ENCODE data around the gene MYH11. TPM values are rescaled to one million over a fixed set of nuclear protein-coding genes. Genes with fewer than 3 reads are reported as not detected.

Gene MYH11
- total RNA-seq, 1 donor from 2014 or later, result 21.6 TPM

DNA sequence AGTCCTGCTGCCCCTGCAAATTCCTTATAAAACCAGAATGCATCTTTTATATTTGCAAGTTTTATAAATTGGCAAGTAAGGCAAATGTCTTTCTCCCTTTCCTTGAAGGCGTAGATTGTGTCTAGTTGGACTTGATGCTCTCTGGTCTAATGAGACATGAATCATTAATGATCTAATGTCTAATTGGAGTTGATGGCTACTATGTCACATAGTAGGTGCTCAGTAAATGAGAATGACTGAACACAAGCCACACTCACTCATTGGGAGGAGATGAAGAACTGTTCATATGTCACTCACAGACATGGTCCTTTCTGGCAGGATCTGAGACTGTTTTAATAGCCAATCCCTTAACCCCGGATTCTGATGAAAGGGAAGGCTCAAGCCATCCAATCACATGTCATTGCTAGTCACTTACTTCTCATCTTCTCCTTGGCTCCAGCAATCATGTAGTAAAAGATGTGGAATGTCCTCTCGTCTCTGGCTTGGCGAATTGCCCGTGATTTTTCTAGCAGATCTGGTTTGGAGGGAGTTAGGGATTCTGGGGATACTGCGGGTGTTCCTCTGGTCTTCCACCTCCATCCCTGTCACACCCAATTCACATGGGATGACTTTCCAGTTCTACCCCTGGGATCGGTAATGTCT lies 81.0 kb downstream of the MYH11 start:
- ATAC-seq, result no peak

DNA sequence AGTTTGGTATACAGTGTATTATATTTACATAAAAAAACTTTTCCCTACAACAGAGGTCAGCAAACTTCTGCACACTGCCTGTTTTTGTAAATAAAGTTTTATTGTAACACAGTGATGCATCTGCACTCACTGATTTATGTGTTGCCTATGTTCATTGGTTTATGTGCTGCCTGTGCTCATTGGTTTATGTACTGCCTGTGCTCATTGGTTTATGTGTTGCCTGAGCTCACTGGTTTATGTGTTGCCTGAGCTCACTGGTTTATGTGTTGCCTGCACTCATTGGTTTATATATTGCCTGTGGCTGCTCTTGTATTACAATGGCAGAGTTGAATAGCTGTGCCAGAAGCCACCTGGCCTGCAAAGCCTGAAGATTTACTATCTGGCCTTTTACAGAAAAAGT lies 81.6 kb downstream of the MYH11 start:
- no peak for ATAC-seq

DNA sequence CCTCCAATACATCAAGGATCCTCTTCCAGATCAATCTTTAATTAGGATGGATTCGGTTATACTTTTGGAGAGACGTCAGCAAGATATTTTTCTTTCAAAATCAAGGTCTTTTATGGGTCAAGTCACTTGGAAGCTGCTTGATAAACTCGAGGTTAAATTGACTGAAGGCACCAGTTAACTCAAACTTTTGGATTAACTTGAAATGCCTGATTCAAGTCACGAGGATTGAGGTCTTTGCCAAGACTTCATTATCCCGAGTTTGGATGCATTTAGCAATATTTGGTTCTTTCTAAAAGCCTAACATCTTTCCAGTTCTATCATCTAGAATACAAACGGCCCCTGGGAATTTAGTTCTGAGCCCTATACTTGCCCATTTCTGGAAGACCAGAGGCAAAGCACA lies 82.9 kb downstream of the MYH11 start:
- ATAC-seq, result no peak

DNA sequence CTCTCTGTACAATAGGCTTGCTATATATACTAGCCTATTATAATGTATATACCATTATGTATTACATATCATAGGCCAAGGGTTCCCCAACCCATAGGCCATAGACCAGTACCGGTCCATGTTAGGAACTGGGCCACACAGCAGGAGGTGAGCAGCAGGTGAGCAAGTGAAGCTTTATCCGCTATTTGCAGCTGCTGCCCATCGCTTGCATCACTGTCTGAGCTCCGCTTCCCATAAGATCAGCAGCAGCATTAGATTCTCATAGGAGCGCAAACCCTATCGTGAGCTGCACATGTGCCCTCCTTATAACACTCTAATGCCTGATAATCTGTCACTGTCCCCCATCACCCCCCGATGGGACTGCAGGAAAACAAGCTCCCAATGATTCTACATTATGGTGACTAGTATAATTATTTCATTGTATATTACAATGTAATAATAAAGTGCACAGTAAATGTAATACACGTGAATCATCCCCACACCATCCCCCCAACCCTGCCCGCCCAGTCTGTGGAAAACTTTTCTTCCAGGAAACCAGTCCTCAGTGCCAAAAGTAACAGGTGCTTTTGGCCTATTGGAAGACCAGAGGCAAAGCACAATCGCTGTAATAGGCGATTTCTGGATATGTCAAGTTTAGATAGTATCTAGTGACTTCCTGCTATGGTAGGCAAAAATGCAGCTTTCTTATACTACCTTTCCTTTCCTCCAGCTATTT lies 84.1 kb downstream of the MYH11 start:
- no peak for ATAC-seq

DNA sequence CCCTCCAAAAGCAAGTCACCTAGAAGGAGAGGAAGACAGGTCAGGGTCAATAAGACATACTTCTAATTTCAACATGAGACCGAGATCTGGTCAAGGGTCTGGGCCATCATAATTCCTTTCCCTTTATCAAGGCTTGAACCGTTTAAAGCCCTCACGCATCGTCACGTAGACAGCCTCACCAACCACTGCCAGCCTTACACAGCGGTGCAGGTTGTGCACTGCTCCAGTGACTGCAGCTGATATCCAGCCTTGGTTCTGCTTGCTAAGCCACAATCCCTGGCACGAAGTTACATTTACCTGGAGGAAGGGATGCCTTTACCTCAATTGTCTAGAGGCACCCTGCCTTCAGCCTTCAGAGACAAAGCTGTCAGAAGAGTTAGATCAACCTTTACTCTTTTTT lies 85.1 kb downstream of the MYH11 start:
- no peak for ATAC-seq

DNA sequence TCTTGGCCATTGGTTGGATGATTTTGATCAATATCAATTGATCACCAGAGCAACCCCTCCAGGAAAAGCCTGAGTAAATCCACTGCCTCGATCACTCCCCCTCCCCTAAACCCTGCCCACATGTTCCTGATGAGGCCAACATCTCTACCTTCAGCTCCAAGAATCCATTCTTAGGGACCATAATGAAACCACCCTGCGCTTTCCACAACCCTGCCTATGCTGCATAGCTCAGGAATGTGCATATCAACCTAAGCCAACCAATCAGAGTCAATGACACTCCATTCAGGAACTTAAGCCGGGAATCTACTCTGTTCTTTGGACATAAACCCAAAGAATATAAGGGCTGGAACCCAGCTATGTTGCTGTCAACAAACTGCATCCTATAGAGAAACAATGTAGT lies 86.3 kb downstream of the MYH11 start:
- no peak for ATAC-seq

DNA sequence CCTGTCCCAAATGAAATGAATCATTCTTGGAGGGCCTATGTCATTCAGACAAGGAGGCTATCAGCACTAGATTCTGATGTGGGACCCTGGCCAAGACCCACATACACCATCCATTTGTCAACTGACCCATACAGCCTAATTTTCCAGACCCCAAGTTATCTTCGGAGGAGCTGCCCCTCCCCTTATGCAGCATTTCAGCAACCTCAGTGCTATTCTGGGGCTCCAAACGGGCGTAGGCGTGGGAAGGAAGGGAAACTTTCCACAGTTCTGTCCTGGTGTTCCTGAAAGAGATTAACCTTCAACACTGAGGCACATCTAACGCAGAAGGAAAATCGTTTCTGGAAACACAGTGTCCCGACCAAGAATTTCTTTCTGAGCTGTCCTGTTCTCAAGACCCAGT lies 86.7 kb downstream of the MYH11 start:
- ATAC-seq, result no peak

DNA sequence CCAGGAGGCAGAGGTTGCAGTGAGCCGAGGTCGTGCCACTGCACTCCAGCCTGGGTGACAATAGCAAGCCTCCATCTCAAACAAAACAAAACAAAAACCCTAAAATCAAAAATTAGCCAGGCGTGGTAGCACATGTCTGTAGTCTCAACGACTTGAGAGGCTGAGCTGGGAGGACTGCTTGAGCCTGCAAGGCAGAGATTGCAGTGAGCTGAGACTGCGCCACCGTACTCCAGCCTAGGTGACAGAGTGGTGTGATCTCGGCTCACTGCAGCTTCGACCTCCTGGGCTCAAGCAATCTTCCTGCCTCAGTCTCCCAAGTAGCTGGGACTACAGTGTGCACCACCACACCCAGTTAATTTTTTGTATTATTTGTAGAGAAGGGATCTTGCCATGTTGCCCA lies 87.6 kb downstream of the MYH11 start:
- ATAC-seq, result no peak

DNA sequence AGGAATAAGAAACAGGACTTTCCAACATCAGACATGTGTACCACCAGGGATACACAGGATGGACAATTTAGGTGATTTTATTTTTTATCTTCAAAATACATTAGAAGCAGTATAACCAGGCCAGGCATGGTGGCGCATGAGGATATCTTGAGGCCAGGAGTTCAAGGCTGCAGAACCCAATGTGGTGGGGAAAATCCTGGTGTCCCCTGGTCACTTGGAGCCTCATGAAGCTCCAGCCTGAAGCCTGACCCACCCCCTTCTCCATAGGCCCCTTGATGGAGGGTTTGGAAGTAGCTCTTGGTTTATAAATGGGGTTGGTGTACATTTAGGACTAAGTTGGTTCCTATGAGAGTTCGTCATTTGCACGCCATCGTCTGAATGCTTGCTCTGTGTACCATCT lies 88.6 kb downstream of the MYH11 start:
- ATAC-seq, result no peak

DNA sequence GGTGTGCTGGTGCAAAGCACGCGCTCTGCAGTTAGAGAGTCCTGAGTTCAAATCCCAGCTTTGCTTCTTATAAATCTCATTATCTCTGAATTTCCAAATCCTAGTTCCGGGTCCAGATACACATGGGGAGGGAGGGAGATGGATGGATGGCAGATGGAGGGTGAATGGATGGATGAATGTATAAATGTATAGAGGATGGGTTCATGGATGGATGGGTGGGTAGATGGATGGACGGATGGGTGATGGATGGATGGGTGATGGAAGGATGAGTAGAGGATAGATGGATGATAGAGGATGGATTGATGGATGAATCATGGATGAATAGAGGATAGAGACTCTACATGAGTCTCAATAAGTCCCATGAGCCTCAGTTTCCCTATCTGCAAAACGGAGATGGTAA lies 89.9 kb downstream of the MYH11 start:
- no peak for ATAC-seq

DNA sequence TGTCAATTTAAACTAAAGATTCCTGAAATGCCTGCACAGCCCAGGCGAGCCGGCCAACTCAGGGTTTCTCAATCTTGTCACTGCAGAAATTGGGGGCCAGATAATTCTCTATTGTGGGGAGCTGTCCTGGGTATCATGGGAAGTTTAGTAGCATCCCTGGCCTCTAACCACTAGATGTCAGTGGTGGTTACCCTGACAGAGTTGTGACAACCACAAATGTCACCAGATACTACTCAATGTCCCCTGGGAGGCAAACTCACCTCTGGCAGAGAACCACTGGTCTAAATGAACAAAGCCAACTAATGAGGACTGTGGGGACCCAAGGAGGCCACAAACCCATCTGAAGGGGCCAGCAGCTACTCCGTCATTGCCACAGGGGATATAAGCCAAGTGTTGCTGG lies 90.9 kb downstream of the MYH11 start:
- peak; percentile 82 for ATAC-seq

DNA sequence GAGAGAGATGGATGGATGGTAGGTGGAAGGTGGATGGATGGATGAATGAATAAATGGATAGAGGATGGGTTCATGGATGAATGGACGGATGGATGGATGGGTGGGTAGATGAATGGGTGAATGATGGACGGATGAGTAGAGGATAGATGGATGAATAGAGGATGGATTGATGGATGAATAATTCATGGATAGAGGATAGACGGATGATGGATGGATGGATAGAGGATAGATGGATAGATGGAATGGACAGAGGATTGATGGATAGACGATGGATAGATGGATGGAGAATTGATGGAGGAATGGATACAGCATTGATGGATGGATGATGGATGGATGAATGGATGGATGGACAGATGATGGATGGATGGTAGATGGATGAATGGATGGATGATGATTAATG lies 91.7 kb downstream of the MYH11 start:
- ATAC-seq, result no peak

DNA sequence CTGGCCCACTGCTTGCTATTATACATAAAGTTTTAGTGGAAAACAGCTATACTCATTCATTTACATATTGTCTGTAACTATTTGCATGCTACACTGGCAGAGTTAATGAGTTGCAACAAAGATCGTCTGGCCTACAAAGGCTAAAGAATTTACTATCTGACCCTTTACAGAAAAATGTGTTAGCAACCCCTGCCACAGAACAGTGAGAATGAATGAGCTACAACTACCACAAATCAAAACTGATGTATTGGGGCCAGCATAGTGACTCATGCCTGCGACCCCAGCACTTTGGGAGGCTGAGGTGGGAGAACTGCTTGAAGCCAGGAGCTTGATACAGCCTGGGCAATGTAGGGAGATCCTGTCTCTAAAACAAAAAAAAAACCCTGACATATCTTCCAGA lies 92.7 kb downstream of the MYH11 start:
- ATAC-seq, result no peak

DNA sequence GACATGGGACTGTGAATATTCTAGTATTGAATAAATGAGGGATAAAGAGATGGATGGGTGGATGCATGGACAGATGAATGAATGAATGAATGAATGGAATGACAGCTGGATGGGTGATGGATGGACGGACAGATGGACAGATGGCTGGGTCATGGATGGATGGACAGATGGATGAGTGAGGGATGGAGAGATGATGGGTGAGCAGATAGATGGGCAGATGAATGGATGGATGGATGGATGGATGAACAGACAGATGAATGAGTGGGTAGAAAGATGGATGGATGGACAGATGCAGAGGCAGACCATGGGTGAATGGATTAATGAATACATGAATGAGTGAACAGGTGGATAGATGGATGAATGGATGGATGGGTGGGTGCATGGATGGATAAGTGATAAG lies 96.7 kb downstream of the MYH11 start:
- ATAC-seq, result no peak

DNA sequence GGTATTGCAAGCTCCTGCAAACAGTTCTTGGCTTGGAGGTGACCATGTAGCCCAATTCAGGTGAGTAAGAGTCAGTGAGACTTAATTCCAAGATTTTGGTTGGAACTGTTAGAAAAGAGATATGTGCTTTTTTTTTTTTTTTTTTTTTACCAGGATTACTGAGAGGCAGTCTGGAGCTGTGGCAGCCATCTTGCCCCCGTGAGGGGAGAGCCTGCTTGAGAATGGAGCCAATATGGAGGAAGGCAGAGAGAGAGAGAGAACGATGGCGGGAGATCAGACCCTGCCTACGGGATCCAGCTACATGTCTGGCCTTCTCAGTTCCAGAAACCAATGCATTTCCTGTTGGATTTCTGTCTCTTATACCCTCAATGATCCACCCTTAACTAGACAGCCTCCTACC lies 97.8 kb downstream of the MYH11 start:
- ATAC-seq, result no peak

DNA sequence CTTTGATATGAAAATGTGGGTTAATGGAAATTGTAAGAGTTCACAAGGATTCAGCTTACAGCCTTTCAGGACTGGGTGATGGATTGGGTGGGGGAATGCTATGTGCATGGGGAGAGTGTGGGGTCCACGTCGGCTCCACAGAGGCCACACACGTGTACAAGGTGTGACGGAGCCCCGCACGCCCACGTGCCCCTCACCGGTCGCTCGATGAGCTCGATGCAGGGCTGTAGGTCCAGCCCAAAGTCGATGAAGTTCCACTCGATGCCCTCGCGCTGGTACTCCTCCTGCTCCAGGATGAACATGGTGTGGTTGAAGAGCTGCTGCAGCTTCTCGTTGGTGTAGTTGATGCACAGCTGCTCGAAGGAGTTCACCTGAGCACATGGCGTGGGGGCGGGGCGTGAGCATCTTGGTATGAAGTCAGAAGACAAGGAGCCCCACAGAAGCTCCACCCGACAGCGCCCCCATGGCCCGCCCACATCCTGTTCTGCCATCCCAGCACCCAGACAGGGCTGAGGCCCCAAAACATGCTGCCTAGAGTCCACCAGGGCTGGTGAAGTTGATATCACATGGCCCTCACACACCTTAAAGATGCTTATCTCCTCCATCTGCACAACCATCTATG lies 99.1 kb downstream of the MYH11 start:
- no peak for ATAC-seq

DNA sequence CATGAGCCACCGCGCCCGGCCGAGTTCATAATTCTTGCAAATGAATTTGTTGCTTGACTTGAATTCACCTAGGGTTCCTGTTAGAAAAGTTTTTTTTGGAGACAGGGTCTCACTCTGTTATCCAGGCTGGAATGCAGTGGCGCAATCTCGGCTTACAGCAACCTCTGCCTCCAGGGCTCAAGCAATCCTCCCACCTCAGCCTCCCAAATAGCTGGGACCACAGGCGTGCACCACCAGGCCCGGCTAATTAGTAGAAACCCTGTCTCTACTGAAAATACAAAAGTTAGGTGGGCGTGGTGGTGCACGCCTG lies 99.8 kb downstream of the MYH11 start:
- no peak for ATAC-seq

DNA sequence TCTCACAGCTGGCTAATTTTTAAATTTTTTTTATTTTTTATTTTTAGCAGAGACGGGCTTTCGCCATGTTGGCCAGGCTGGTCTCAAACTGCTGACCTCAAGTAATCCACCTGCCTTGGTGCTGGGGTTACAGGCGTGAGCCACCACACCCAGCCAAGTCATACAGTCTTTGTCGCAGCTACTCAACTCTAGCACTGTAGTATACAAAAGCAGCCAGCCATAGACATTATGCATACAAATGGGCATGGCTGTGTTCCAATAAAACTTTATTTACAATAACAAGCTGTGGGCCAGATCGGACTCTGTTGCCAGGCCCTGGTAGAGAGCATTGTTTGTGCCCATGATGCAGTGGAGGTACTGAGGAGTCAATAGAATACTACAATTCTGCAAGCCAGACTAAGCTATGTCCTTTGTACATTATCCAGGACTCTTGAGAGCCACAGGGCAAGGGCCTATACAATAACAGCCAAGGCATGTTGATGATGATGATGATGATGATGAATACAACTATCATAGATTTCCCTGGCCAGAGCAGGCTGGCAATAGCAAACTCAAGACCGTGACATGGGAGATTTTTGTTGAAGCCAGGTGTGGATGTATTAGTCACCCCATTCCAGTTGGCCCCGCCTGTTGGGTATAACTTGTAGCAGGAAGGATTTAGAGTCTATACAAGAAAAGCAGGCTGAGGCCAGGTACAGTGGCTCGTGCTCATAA lies 101.8 kb downstream of the MYH11 start:
- ATAC-seq, result peak; percentile 83

DNA sequence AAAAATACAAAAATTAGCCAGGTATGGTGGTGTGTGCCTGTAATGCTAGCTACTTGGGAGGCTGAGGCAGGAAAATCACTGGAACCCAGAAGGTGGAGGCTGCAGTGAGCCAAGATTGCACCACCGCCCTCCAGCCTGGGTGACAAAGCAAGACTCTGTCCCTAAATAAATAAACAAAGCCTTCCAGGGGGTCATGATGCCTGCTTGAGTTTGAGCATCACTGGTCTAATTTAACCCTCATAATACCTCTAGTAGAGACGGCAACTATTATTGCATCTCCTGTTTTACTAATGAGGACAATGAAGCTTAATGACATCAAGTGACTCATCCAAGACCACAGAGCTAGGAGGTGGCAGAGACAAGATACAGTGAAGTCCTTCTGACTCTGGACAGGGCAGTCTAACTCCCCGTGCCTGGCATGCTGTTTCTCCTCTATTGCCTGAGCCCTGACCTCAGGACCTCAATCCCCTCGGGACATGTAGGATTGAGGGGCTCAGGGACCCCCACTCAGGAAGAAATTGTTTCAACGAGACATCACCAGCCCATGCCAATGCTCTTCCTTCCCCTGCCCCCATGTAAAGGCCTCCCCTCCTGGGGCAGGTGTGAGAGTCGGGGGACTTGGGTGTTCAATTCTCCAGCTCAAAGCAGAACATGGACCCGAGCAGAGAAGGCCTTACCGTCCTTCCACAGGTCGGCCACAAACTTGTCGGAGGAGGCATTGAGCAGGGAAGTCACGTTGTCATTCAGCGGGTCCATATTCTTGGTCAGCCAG lies 103.9 kb downstream of the MYH11 start:
- no peak for ATAC-seq

DNA sequence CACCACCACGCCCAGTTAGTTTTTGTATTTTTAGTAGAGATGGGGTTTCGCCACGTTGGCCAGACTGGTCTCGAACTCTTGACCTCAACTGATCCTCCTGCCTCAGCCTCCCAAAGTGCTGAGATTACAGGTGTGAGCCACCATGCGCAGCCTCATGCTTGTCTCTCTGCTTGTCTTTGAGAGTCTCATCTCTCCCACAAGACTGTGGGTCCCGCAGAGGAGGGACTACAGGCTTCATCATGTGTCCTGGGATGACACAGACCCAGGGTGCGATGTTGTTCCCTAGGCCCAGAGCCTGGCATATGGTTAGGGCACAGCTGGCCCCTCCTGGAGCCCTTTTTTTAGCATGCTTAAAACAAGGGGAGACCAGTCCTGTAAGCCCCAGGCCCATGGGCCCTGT lies 104.9 kb downstream of the MYH11 start:
- ATAC-seq, result no peak

DNA sequence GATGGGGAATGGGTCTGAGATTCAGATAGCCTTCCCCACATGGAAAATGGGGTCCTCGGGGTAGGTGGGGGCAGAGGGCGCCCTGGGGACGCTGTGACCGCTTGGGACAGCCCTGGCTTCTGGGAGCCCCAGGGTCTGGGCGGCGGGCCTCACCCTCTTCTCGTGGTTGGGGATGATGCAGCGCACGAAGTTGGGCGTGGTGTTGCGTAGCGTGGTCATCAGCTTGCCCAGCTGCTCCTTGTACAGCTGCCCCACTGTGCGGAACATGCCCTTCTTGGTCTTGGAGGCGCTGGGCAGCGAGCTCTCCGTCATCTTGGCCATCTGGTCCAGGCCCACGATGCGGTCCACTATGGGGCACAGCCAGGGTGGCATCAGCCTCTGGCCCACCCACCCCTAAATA lies 106.8 kb downstream of the MYH11 start:
- ATAC-seq, result no peak

DNA sequence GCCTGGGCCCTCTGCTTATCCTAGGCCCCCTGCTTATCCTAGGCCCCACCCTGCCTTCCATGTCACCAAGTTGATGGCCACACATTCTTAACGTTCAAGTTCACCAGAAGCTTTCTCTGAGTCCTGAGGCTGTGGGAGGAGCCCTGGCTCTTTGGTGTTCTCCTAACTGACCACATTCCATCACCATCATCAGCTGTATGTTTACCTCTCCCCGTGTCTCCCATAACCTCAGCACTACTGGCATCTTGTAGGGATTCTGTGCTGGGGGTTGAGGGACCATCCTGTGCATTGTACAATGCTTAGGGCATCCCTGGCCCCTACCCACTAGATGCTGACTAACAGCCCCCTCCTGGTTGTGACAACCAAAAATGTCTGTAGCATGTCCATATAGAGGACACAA lies 107.5 kb downstream of the MYH11 start:
- ATAC-seq, result no peak

DNA sequence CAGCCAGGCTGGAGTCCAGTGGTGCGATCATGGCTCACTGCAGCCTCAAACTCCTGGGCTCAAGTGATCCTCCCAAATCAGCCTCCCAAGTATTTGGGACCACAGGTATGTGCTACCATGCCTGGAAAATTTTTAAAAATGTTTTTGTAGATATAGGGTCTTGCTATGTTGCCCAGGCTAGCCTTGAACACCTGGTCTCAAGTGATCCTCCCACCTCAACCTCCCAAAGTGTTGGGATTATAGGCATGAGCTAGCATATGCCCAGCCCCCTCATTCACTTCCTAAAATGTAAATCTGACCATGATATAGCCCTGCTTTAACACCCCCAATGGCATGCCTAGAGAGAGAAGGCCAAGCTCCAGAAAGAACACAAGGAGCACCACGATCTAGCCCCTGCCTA lies 108.2 kb downstream of the MYH11 start:
- no peak for ATAC-seq

Measured in esophagus mucosa (tissue), 1 donor.